Panc1 (cell line): ENCODE data around the gene ARL2BP. TPM values are rescaled to one million over a fixed set of nuclear protein-coding genes. Genes with fewer than 3 reads are reported as not detected.

Experiments
- ATAC-seq: fragments of 200-7000 bp; cut with Tn5 transposase; 2 replicates; pipeline ENCODE4 v1.9.1; 2020; ENCODE audit warnings: mild to moderate bottlenecking, moderate library complexity
- BruUV-seq: library from RNA; stranded (reverse); fragments of 400-500 nt; replicated peaks from 2 replicates; lab custom pipeline; 2021; lab: Mats Ljungman, UMichigan
- CTCF ChIA-PET: fragments of 300-600 bp; sonication (Branson Sonifier 250); formaldehyde crosslinking; loops from one replicate; lab custom pipeline; 2022; ENCODE audit warnings: antibody characterized with exemption; lab: Charles Lee
- POLR2A ChIA-PET: fragments of 300-600 bp; sonication (Branson Sonifier 250); formaldehyde crosslinking; loops from one replicate; lab custom pipeline; 2022; ENCODE audit warnings: antibody characterized with exemption; lab: Charles Lee
- DNase-seq: peaks from one replicate; pipeline ENCODE4 v3.0.0-alpha.2; 2010; ENCODE audit warnings: low read depth, low spot score
- H3K27ac ChIP-seq: 2 replicates; pipeline ENCODE4 v1.5.1; 2011; ENCODE audit warnings: mild to moderate bottlenecking, low read length, inconsistent platforms
- H3K27me3 ChIP-seq: fragments of 200-500 bp; sonication (Bioruptor generic); 2 replicates; pipeline ENCODE4 v1.6.0; 2014; ENCODE audit warnings: low read length, inconsistent platforms; ENCODE audit not compliant: control insufficient read depth, insufficient read depth
- H3K36me3 ChIP-seq: fragments of 200-500 bp; sonication (Bioruptor generic); 2 replicates; pipeline ENCODE4 v1.5.1; 2014; ENCODE audit warnings: inconsistent platforms, mild to moderate bottlenecking, low read length, moderate library complexity; ENCODE audit not compliant: control insufficient read depth, insufficient read depth
- H3K4me1 ChIP-seq: 2 replicates; pipeline ENCODE4 v1.5.1; 2011; ENCODE audit warnings: inconsistent platforms, mild to moderate bottlenecking, low read length, moderate library complexity; ENCODE audit not compliant: control insufficient read depth, insufficient read depth
- H3K4me3 ChIP-seq, 2 experiments: 2 replicates each; pipeline ENCODE4 v1.5.1; 2011 to 2012; ENCODE audit warnings: low read depth in 2 of 2, low read length in 2 of 2, mild to moderate bottlenecking in 2 of 2, inconsistent platforms in 1 of 2, moderate library complexity in 1 of 2
- H3K9me3 ChIP-seq: fragments of 200-500 bp; sonication (Bioruptor generic); 2 replicates; pipeline ENCODE4 v1.5.1; 2014; ENCODE audit warnings: low read depth, mild to moderate bottlenecking, inconsistent platforms, low read length, moderate library complexity; ENCODE audit not compliant: control insufficient read depth, insufficient read depth
- POLR2AphosphoS5 ChIP-seq: IDR thresholded peaks from 2 replicates; pipeline ENCODE4 v1.6.1; 2012; ENCODE audit warnings: mild to moderate bottlenecking, low read depth, low read length, moderate library complexity
- SIN3A ChIP-seq: IDR thresholded peaks from 2 replicates; pipeline ENCODE4 v1.6.1; 2012; ENCODE audit warnings: low read depth, mild to moderate bottlenecking, low read length, moderate library complexity, borderline replicate concordance; ENCODE audit not compliant: insufficient read depth
- TCF7L2 ChIP-seq: IDR thresholded peaks from 2 replicates; pipeline ENCODE4 v1.6.1; 2011; ENCODE audit warnings: mild to moderate bottlenecking, low read depth, low read length, inconsistent platforms
- in situ Hi-C: cut with HindIII; loops from 2 replicates; pipeline ENCODE4 v1.10.0; 2016; ENCODE audit warnings: low sequenced_read_pairs, low pct_unique_long_range_greater_than_20kb
- intact Hi-C: fragments of 100-400 bp; cut with micrococcal nuclease; formaldehyde crosslinking; loops from one replicate; pipeline ENCODE4 v1.10.0; 2022; ENCODE audit not compliant: unreplicated experiment
- total RNA-seq: library from RNA; stranded (reverse); gene quantifications from one replicate; pipeline ENCODE4 v1.2.1, GENCODE V29; 2021; ENCODE audit not compliant: unreplicated experiment
- TF ChIP-seq, protein P1 (sequence below), 2 experiments: IDR thresholded peaks; 2 replicates each; pipeline ENCODE4 v1.6.1; 2011 to 2012; ENCODE audit warnings: low read depth in 2 of 2, control low read depth in 1 of 2, low read length in 1 of 2, mild to moderate bottlenecking in 1 of 2, moderate library complexity in 1 of 2; ENCODE audit not compliant: insufficient read depth in 1 of 2
- TF ChIP-seq, protein P2 (sequence below): fragments of 450-650 bp; IDR thresholded peaks from 2 replicates; pipeline ENCODE4 v1.5.1; 2017; ENCODE audit warnings: mild to moderate bottlenecking

Gene ARL2BP
- total RNA-seq, 1 experiment from 2014 or later, result 47.7 TPM

DNA sequence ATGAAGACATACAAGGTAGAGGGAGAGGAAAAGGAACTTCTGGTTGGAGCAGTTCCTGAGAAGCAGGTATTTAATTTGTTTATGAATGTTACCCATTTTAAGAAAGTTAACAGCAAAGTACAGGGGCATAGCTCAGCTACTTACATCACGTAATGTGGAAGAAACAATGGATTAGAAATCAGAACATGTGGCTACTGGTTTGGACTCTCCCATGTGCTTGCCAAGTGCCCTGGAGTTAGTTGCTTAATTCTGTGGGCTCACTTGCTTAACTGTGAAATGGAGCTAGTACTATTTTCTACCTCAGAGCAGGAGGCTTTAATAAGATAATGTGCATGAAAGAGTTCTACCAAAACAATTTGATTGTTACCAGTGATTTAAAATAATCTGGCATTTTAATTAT, 31.6 kb upstream of the ARL2BP start:
- Histone ChIP-seq H3K4me3 (no peak overlapping the region), H3K4me1 (no peaks in the 10 kb centered on the region), H3K36me3 (peaks cover 22% of the 10 kb centered on the region), H3K9me3 (peaks cover 19% of the 10 kb centered on the region; the same call in 1 of the 2 replicates), H3K27ac (no peak overlapping the region), H3K27me3 (no peaks in the 10 kb centered on the region)
- ChIA-PET CTCF (no interaction called here), POLR2A (interaction anchor here (0.8 kb wide), 1 partner anchor 20 kb away, joined by 5 read pairs; no protein-coding TSS in a partner anchor)
- no peak for TF ChIP-seq POLR2AphosphoS5
- TF ChIP-seq TCF7L2, result no peak
- no peak for TF ChIP-seq SIN3A
- TF ChIP-seq, protein P1, sequence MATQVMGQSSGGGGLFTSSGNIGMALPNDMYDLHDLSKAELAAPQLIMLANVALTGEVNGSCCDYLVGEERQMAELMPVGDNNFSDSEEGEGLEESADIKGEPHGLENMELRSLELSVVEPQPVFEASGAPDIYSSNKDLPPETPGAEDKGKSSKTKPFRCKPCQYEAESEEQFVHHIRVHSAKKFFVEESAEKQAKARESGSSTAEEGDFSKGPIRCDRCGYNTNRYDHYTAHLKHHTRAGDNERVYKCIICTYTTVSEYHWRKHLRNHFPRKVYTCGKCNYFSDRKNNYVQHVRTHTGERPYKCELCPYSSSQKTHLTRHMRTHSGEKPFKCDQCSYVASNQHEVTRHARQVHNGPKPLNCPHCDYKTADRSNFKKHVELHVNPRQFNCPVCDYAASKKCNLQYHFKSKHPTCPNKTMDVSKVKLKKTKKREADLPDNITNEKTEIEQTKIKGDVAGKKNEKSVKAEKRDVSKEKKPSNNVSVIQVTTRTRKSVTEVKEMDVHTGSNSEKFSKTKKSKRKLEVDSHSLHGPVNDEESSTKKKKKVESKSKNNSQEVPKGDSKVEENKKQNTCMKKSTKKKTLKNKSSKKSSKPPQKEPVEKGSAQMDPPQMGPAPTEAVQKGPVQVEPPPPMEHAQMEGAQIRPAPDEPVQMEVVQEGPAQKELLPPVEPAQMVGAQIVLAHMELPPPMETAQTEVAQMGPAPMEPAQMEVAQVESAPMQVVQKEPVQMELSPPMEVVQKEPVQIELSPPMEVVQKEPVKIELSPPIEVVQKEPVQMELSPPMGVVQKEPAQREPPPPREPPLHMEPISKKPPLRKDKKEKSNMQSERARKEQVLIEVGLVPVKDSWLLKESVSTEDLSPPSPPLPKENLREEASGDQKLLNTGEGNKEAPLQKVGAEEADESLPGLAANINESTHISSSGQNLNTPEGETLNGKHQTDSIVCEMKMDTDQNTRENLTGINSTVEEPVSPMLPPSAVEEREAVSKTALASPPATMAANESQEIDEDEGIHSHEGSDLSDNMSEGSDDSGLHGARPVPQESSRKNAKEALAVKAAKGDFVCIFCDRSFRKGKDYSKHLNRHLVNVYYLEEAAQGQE (IDR thresholded peaks at IDR 0.05; ENCODE audit: insufficient read depth in 1 of 2, low read depth in 2 of 2, low read length in 1 of 2), result no peak
- TF ChIP-seq, protein P2, sequence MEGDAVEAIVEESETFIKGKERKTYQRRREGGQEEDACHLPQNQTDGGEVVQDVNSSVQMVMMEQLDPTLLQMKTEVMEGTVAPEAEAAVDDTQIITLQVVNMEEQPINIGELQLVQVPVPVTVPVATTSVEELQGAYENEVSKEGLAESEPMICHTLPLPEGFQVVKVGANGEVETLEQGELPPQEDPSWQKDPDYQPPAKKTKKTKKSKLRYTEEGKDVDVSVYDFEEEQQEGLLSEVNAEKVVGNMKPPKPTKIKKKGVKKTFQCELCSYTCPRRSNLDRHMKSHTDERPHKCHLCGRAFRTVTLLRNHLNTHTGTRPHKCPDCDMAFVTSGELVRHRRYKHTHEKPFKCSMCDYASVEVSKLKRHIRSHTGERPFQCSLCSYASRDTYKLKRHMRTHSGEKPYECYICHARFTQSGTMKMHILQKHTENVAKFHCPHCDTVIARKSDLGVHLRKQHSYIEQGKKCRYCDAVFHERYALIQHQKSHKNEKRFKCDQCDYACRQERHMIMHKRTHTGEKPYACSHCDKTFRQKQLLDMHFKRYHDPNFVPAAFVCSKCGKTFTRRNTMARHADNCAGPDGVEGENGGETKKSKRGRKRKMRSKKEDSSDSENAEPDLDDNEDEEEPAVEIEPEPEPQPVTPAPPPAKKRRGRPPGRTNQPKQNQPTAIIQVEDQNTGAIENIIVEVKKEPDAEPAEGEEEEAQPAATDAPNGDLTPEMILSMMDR, result no peak
- intact Hi-C loops (no loop called here), in situ Hi-C loops (no loop called here)
- no TSS peak for BruUV-seq
- no peak for DNase-seq
- ATAC-seq, result no peak

DNA sequence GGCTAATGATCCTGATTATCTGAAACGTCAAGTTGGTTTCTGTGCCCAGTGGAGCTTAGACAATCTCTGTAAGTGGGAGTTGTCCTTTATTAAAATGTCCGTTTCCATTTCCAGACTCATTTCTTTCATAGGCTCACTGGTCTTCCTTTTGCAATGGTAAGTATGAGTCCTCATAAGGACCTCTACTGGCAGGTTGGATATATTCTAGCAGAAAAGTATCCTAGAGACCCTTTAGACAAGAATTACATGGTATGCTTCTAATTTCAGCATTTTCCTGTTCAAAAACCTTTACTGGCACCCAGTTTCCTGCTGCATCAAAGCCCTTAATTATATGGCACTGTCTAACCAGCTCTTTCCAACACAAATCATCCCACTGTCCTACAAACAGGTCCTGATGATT, 28.1 kb upstream of the ARL2BP start:
- ChIA-PET POLR2A (no interaction called here), CTCF (no interaction called here)
- Histone ChIP-seq H3K27me3 (no peaks in the 10 kb centered on the region), H3K9me3 (peaks cover 19% of the 10 kb centered on the region; the same call in 1 of the 2 replicates), H3K4me3 (no peak overlapping the region), H3K27ac (no peak overlapping the region), H3K4me1 (no peaks in the 10 kb centered on the region), H3K36me3 (peaks cover 29% of the 10 kb centered on the region)
- in situ Hi-C loops (no loop called here), intact Hi-C loops (no loop called here)
- no peak for TF ChIP-seq POLR2AphosphoS5
- TF ChIP-seq SIN3A, result no peak
- TF ChIP-seq TCF7L2, result no peak
- TF ChIP-seq, protein P2, result no peak
- TF ChIP-seq, protein P1 (IDR thresholded peaks at IDR 0.05; ENCODE audit: insufficient read depth in 1 of 2, low read depth in 2 of 2, low read length in 1 of 2), result no peak
- DNase-seq (no peak), ATAC-seq (no peak)
- BruUV-seq, result no TSS peak
